GM12873 (cell line): ENCODE measurements around the gene TTC39C.

Source experiments
- CTCF ChIP-seq: IDR thresholded peaks from 2 replicates; pipeline ENCODE4 v1.5.1; 2012; ENCODE audit warnings: low read depth, mild to moderate bottlenecking, moderate library complexity, low read length, control low read depth; ENCODE audit not compliant: insufficient read depth; ENCODE audit errors: missing control alignments

TTC39C gene

GRCh38 chr18:24033641-24034412 is 19.3 kb downstream of the TTC39C start:
- no peak for TF ChIP-seq CTCF

GRCh38 chr18:24035316-24035715 is 20.8 kb downstream of the TTC39C start:
- TF ChIP-seq CTCF, result no peak

- no peak for TF ChIP-seq CTCF
Observed at GRCh38 chr18:24039671-24040070, 25.1 kb downstream of the TTC39C start.

- no peak for TF ChIP-seq CTCF
Observed at GRCh38 chr18:24041691-24042090, 27.1 kb downstream of the TTC39C start.

- TF ChIP-seq CTCF, result no peak
Observed at GRCh38 chr18:24043403-24043802, 28.8 kb downstream of the TTC39C start.

GRCh38 chr18:24048261-24048660 is 33.7 kb downstream of the TTC39C start:
- no peak for TF ChIP-seq CTCF

GRCh38 chr18:24049142-24049541 is 34.6 kb downstream of the TTC39C start:
- TF ChIP-seq CTCF, result no peak
